Activated T-helper 1 cell treated with anti-CD3 and anti-CD28 coated beads, Interleukin-2, amount 50 U/mL, for 16 hours (primary cell): ENCODE measurements around the gene PECR.
"Not testable (repeated sequence)": the region's sequence is repeated elsewhere in the genome, so short reads cannot be mapped to it uniquely, and the experiment has no call there.

Experiments
- DNase-seq, 2 donors: peaks; one replicate each; pipeline ENCODE4 v3.0.0-alpha.2; 2020; ENCODE audit warnings: low read depth in 1 of 2, low spot score in 1 of 2

Gene PECR

GRCh38 chr2:216003876-216004696 is 77.5 kb downstream of the PECR start:
- no peak for DNase-seq

- no peak for DNase-seq
Measured at GRCh38 chr2:216002693-216003092, 78.9 kb downstream of the PECR start.

DNA sequence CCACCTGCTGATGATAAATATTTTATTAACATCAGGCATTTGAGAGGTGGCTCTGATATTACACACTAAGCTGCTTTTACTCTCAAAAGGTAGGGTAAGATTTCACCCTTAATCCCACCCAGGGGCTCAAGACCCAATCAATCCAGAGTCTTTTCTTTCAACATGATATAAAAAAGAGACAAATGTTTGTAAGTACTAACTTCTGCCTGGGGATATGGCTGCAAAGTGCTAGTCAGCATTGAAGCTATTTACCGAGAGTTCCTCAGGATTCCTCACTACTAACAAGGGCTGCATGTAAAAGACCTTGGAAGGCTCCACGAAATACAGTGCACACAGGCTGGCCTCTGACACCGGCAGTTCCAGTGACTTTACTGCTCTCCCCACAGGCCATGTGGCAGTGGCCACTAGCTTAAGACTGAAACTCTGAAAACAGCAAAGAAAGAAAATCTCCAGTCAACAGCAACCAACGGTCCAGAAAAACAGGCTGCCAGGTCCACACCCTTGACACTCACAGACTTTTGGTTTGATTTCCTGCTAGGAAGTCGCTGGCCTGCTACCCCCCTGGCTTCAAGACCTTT is 79.4 kb downstream of the PECR start:
- DNase-seq, result no peak

GRCh38 chr2:216001216-216002100 is 80.2 kb downstream of the PECR start:
- no peak for DNase-seq

- DNase-seq, result no peak
Measured at GRCh38 chr2:215998636-215999035, 83.0 kb downstream of the PECR start.

GRCh38 chr2:215997219-215997618 is 84.4 kb downstream of the PECR start:
- no peak for DNase-seq

GRCh38 chr2:215994911-215995310 is 86.7 kb downstream of the PECR start:
- no peak for DNase-seq

DNA sequence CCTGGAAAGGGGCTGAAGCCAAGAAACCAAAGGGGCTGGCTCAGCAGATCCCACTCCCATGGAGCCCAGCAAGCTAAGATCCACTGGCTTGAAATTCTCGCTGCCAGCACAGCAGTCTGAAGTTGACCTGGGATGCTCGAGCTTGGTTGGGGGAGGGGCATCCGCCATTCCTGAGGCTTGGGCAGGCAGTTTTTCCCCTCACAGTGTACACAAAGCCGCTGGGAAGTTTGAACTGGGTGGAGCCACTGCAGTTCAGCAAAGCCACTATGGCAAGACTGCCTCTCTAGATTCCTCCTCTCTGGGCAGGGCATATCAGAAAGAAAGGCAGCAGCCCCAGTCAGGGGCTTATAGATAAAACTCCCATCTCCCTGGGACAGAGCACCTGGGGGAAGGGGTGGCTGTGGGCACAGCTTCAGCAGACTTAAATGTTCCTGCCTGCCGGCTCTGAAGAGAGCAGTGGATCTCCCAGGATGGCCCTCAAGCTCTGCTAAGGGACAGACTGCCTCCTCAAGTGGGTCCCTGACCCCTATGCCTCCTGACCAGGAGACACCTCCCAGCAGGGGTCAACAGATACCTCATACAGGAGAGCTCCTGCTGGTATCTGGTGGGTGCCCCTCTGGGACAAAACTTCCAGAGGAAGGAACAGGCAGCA is 92.9 kb downstream of the PECR start:
- not testable (repeated sequence) for DNase-seq
